ENCODE data around the gene CDC5L. TPM values are rescaled to one million over a fixed set of nuclear protein-coding genes. Genes with fewer than 3 reads are reported as not detected.
"Not testable (repeated sequence)": the region's sequence is repeated elsewhere in the genome, so short reads cannot be mapped to it uniquely, and the experiment has no call there.

Gene CDC5L
- 10 to 100 TPM; 17.8 to 19.1 TPM for total RNA-seq
- long read RNA-seq, full-length matches to known transcripts = 15 of 29 reads
- long read RNA-seq, partial matches to known transcripts = 10 of 29 reads
- long read RNA-seq, other reads (novel, unspliced or antisense) = 4 of 29 reads

DNA sequence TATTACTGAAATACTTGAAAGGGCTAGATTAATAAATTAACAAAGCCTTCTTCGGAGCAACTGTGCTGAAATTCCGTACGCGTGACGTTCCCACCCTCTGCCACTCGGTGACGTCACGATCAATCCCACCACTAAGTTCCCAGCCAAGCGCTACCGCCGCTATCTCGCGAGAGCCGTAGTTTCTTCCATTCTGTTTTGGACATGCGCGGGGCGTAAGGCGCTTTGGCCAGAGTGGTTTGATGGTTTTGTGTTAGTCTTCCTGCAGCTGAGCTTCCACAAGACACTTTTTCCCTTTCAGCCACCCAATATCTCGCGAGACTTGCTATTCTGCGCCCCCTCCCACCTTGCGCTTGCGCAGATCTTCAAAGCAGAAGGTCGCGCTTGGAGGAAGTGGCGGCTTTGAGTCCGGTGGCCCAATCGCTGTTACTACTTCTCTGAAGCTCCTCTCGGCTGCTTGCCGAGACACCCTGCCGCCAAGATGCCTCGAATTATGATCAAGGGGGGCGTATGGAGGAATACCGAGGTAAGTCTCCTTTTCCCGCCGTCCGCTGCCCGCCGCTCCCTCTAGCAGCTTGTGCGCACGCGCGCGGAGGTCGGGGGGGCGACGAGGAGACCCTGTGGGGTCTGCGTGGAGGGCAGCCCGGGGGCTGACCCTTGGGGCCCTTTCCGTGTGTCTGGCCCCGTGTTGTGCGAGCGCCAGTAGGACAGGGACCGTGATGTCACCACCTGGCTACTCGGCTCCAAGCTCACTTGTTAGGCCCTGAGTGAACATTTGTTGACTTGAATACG lies at the start of gene CDC5L:
TSS of gene CDC5L (plus strand) at position 361 of the 789 bp plus-strand sequence. CDS start at position 479, 118 bp downstream.
- intact Hi-C loops (cut with DNase I) = no loop called here
- peak; percentile 96 for DNase-seq

DNA sequence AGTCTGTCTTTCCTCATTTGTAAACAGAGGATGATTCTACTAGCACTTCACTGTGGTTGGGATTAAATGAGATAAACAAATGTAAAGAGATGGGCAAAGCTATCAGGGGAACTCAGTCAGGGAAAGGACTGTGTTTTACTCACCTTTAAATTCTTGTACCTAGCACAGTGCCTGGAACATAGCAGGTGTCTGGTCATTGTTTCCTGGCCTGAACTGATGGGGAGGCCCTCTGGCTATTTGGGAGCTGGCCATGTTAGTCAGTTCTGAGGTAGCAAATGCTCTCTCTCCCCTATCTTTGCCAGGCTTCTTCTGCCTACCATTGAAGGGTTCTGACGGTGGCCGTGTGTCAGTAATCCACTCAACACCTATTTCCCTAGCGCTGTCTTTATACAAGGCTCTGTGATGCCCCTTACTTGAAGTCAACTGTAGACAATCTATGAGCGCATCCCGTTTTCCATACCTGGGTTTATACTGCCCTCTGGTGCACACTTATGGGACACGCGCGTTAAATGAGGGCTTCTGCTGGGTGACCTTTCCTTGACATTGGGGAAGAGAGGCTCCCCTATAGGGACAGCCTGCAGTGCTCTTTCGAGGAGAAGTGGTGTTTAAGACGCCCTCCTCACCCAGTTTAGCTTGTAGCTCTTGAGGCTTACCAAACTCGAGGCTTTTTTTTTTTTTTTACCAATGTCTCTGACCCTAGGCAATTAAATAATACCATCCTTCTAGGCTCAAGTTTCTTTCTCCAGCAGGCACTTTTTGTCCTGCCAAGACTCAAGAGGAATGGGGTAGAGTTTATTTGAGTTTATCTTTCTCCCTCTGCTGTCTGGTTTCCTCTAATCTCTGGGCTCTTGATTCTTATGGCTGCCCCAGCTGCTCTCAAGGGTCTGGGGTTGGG lies 49.0 kb upstream of the CDC5L start:
- DNase-seq (peak; percentile 38), ATAC-seq (peak; percentile 61 to 77)
- intact Hi-C loops (cut with DNase I) = loop anchor here (2.0 to 10.0 kb wide), 4 partner anchors 70 to 241 kb away; partner anchors contain the start of gene CAPN11 (in 1 of the 2)

More for the DNA sequence above, at the start of gene CDC5L:
- ATAC-seq = peak; percentile 92 to 93

DNA sequence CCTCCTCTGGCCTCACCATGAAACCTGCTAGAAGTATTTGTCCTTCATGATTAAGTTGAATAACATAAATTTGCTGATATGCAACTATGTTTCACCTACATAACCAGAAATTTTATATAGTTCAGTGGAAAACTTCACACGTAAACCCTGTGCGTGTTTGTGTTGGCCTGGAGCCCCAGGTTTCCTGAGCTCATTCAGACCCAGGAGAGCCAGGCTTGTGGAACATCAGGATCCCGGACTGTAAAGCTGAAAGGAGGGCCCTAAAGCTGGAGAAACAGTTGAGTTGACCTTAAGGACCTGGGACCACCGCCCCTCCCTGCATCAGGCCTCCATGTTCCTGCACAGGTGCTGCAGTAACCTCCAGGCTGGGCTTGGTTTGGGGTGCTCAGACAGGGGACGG lies 48.2 kb upstream of the CDC5L start:
- ATAC-seq (no peak), DNase-seq (peak; percentile 37)
- intact Hi-C loops (cut with DNase I) = loop anchor here (2.0 to 10.0 kb wide), 4 partner anchors 70 to 242 kb away; partner anchors contain the start of gene CAPN11 (in 1 of the 2)

DNA sequence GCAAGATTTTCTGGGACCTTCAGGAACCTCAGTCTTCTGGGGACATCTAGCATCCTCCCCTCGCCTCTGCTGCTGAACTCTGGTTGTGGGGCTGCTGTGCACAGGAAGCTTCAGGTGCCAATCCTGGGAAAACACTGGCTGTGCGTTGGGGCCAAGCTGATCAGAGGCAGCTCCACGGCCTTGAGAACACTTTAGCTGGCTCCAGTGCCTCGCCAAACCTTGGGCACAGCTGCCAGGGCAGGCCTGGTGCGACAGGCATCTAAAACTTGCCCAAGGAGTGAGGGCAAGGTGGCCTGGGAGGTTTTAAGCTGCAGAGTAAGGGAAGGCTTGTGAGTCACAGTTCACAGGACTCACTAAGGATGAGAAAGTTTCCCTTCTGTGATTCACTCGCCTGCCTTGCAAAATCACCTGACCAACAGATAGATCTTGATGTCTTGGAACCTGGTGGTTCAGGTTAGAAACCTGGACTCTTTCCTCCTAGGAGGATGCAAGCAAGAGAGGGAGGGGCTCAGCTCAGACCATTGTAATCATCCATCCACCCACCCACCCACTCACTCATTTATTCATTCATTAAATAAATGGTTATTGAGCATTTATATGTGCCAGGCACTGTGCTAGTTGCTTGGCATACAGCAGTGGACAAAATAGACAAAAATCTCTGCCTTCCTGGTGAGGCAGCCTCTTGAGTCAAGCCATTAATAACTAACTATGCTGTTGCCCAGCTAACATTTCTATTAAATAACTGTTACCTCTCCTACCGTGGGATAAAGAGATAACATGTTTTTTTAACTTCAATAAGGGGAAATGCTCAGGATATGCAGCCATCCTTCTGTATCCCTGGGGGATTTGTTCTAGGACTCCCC lies 47.5 kb upstream of the CDC5L start:
- DNase-seq (no peak), ATAC-seq (no peak)
- intact Hi-C loops (cut with DNase I) = loop anchor here (2.0 to 10.0 kb wide), 4 partner anchors 71 to 243 kb away; partner anchors contain the start of gene CAPN11 (in 1 of the 2)

DNA sequence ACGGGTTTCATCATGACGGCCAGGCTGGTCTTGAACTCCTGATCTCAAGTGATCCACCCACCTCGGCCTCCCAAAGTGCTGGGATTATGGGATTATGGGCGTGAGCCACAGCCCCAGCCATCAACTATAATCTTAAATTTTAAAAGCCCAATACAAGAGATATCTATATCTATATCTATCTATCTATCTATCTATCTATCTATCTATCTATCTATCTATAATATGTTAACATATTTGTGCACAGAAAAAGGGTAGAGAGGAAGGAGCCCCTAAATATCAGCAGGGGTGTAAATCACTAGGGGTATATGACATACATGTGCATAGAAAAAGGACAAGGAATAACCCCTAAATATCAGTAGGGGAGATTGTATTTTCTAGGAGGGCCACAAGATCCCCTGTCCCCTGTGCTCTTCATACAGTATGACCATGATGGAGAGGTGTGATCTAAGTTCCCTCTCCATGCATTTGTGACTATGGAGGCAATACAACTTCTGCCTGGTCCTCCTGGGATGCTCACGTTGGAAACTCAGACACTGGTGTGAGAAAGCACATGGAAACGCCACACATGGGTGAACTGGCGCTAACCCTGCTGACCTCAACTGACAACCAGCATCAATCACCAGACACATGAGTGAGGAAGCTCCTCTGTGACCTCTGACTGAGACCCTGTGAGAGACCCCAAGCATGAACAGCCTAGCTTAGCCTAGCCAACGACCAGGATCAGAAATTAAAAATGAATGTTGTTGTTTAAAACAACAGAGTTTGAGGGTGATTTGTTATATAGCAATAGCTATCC lies 46.2 kb upstream of the CDC5L start:
- intact Hi-C loops (cut with DNase I) = no loop called here
- ATAC-seq (no peak), DNase-seq (no peak)

DNA sequence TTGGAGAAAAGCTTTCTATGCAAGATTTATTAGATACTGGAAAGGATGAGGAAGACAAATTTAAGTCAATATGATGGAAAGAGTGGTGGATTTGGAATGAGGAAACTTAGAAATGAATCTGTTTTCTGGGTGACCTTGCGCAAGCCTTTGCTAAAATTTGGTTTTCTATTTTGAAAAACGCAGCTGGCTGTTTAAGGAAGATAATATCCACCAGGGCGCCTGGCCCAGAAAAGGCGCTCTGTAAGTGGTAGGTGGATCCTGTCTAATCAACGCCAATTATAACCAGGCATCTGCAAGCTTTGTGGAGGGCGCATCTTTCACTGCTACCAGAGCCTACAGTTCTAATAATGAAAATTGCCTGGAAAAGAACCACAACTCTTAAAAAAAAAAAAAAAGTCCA lies 45.5 kb upstream of the CDC5L start:
- DNase-seq (no peak), ATAC-seq (peak; percentile 44 to 53)
- intact Hi-C loops (cut with DNase I) = no loop called here

DNA sequence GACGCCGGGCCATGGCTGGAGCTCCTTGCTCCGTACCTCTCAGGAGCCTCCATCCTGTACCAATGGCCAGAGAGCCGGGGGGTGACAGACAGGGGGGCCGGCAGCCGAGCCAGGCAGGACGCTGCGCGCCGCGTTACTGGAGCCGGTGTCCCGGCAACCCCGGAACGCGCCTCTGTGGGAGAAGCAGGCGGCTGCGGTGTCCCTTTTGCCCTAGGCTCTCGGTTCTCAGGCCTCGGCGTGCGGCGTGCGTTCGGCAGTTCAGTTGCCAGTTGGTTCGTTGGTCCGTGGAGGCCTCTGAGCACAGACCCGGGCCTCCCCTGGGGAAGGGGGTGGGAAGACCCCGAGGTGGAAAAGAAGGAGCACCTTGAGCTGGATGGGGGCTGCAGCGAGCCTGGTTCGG lies 45.0 kb upstream of the CDC5L start, which contains the start of gene SPATS1:
TSS of gene SPATS1 (plus strand) at position 162 of the 400 bp plus-strand sequence. CDS start 446 bp downstream, outside the sequence.
- ATAC-seq (peak; percentile 14 to 60), DNase-seq (no peak)
- intact Hi-C loops (cut with DNase I) = no loop called here

DNA sequence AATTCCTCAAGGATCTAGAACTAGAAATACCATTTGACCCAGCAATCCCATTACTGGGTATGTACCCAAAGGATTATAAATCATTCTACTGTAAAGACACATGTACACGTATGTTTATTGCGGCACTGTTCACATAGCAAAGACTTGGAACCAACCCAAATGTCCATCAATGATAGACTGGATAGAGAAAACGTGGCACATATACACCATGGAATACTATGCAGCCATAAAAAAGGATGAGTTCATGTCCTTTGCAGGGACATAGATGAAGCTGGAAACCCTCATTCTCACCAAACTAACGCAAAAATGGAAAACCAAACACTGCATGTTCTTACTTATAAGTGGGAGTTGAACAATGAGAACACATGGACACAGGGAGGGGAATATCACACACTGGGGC lies 40.7 kb upstream of the CDC5L start:
- DNase-seq; intact Hi-C loops (cut with DNase I); ATAC-seq: not testable (repeated sequence)

DNA sequence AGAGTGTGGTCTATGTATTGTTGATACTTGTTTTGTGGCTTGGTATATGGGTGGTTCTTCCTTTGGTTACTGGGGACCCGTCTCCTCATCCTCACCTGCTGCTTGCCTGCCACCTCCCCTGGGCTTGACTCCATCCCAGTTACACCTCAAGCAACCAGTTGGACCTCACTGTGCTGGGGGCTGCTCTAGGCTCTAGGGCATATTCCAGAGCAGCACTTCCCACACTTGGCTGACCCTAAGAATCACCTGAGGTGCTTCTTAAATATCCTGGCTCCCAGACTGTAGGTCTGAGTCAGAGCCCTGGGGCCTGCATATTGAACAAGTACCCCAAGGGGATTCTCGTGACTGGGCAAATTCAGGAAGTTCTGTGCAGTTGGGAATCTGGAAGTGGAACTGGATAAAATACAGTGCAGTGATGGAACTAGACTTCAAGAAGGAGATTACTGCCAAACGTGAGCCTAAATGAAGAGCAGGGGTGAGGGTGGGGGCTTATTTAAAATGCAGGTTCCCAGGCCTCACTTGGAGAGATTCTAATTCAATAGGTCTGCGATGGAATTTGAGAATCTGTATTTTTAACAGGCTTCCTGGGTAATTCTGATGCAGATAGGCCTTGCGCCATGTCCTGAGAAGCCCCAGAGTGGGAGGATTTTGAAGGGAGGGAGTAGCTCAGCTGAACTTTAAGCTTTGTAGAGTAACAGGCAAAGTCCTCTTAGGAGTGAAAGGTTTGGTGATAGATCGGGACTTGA lies 37.4 kb upstream of the CDC5L start:
- intact Hi-C loops (cut with DNase I) = no loop called here
- no peak for ATAC-seq
- DNase-seq = no peak

DNA sequence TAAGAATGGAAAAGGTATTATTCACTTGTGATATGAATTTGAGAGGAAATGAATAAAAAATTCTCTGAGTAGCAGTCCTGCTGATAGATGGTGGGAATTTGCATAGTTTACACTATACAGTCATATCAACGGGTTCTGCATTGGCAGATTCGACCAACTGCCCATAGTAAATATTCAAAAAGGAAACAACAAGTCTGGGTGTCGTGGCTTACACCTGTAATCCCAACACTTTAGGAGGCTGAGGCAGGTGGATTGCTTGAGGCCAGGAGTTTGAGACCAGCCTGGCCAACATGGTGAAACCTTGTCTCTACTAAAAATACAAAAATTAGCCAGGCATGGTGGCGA lies 36.9 kb upstream of the CDC5L start:
- ATAC-seq, DNase-seq: not testable (repeated sequence)

DNA sequence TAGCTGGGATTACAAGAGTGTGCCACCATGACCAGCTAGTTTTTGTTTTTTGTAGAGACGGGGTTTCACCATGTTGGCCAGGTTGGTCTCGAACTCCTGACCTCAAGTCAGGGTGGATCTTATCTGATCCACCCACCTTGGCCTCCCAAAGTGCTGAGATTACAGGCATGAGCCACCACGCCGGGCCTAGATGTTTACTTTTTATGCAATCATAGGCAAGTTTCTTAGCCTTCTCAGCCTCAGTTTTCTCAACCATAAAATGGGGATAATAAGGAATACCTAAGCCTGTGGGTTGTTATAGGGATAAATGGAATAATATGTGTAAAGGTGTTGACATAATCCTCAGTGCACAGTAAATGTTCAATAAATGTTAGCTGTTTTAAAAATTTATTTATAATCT lies 35.2 kb upstream of the CDC5L start:
- no peak for DNase-seq
- no peak for ATAC-seq
- intact Hi-C loops (cut with DNase I) = no loop called here

More for the DNA sequence above, 36.9 kb upstream of the CDC5L start:
- intact Hi-C loops (cut with DNase I) = not testable (repeated sequence)

DNA sequence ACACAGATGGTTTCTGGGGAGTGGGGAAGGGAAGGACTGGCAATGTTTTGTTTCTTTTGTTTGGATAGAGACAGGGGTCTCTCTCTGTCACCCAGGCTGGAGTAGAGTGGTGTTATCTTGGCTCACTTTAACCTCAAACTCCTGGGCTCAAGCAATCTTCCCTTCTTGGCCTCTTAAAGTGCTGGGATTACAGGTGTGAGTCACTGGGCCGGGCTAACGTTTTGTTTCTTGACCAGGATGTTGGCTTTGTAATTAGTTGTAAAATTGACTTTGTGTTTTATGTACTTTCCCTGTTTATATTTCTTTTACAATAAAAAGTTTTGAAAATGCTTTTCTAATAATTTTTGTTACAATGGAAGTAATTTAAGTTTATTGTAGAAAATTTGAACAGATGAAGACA lies 34.2 kb upstream of the CDC5L start:
- no peak for DNase-seq
- intact Hi-C loops (cut with DNase I) = no loop called here
- no peak for ATAC-seq

DNA sequence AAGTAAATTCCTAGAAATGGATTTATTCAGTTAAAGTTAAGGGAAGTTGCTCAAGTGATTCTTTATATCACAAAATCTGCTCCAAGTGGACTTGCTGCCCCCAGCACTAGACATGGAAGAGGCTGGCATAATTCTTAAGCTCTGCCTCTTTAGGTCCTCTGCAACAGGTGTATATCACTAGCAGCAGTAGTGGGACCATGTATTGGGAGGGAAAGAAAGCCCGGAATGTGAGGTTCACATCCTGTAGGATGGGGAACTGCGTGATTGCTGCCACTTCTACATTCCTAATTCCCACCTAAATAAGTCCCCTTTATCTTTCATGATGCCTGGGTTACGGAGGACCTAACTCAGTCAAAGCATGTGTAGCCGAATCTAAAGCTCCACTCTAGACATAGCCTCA lies 31.9 kb upstream of the CDC5L start:
- ATAC-seq = no peak
- no peak for DNase-seq
- intact Hi-C loops (cut with DNase I) = no loop called here

DNA sequence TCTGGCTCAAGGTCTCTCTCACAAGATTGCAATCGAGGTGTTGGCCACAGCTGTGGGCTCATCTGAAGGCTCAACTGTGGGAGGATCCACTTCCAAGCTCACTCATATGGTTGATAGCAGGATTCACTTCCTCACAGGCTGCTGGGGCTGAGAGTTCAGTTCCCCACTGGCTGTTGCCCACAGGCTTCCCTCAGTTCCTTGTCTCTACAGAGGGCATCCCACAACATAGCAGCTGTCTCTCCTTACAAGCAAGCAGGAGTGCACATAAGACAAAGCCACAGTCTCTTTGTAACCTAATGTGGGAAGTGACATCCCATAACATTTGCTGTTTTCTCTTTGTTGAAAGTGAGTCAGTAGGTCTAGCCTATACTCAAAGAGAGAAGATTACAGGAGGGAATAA lies 31.0 kb upstream of the CDC5L start:
- ATAC-seq = no peak
- intact Hi-C loops (cut with DNase I) = no loop called here
- no peak for DNase-seq

DNA sequence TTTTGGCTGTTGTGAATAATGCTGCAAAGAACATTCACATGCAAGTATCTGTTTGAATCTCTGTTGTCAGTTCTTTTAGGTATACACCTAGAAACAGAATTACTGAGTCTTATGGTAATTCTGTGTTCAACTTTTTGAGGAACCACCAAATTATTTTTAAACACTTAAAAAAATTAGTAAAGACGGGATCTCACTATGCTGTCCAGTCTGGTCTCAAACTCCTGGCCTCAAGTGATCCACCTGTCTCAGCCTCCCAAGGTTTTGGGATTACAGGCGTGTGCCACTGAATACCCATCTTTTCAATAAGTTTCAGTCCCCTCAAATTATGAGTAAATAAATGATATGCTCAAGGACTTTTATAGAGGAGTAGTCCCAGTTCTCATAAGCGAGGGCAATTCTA lies 27.5 kb upstream of the CDC5L start:
- intact Hi-C loops (cut with DNase I) = no loop called here
- ATAC-seq (no peak), DNase-seq (no peak)

DNA sequence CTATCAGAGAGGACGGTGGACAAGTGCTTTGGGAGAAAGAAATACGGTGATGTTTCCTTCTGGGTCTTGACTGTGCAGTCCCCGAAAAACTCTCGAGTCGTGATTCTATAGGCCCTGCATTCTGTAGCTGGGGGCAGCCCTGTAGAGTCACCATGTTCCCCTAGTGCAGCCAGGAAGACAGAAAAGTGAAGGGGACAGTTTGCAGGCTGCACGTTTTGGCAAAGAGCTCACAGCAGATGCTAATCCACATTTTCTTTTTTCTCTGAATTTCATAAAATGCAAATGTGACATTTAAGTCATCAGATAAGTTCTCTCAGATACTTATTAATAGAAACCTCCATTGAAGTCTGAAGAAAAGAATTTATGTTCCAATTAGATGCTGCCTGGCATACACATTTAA lies 25.6 kb upstream of the CDC5L start:
- no peak for ATAC-seq
- intact Hi-C loops (cut with DNase I) = no loop called here
- DNase-seq = no peak

DNA sequence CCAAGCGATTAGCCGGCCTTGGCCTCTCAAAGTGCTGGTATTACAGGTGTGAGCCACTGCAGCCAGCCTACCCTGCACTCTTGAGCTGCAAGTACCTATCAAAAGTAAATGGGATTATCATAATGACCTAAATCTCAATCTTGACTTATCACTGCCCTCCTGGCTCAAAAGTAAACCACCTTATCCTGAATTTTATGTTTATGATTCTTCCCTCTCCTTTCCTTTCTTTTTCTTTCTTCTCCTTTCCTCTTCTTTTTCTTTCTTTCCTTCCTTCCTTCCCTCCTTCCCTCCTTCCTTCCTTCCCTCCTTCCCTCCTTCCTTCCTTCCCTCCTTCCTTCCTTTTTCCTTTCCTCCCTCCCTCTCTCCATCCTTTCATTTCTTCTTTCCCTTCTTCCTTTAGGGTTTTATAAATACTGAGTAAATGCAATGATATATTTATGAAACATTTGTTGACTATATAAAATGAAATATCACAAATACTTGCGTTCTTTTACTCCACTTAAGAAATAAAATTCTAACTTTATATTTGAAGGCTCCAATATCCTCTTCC lies 24.1 kb upstream of the CDC5L start:
- ATAC-seq = no peak
- intact Hi-C loops (cut with DNase I) = no loop called here

More for the DNA sequence above, 24.1 kb upstream of the CDC5L start:
- no peak for DNase-seq

Measured in left cardiac atrium (tissue), 4 donors.